KMS-11 (cell line): ENCODE results near the gene RPL26.

Experiments used
- H2AFZ ChIP-seq: fragments of 200-600 bp; sonication (generic); 2 replicates; pipeline ENCODE4 v1.6.1; 2016; ENCODE audit warnings: antibody characterized with exemption, mixed run types, low read depth
- H3K27ac ChIP-seq: fragments of 200-600 bp; sonication (generic); 2 replicates; pipeline ENCODE4 v1.6.1; 2016; ENCODE audit warnings: mild to moderate bottlenecking, mixed run types
- H3K27me3 ChIP-seq: fragments of 200-600 bp; sonication (generic); 2 replicates; pipeline ENCODE4 v1.6.1; 2017; ENCODE audit warnings: mild to moderate bottlenecking, low read depth, mixed run types, moderate library complexity; ENCODE audit not compliant: insufficient read depth
- H3K36me3 ChIP-seq: fragments of 200-600 bp; sonication (generic); 2 replicates; pipeline ENCODE4 v1.6.1; 2017; ENCODE audit warnings: mild to moderate bottlenecking, mixed run types; ENCODE audit not compliant: insufficient read depth
- H3K4me1 ChIP-seq: fragments of 200-600 bp; sonication (generic); 2 replicates; pipeline ENCODE4 v1.6.1; 2016; ENCODE audit warnings: mild to moderate bottlenecking, low read depth, mixed run types; ENCODE audit not compliant: poor library complexity, severe bottlenecking
- H3K4me2 ChIP-seq: fragments of 200-600 bp; sonication (generic); 2 replicates; pipeline ENCODE4 v1.7.0; 2016; ENCODE audit warnings: mild to moderate bottlenecking, mixed run types
- H3K4me3 ChIP-seq: fragments of 200-600 bp; sonication (generic); IDR thresholded peaks from 2 replicates; pipeline ENCODE4 v1.6.1; 2017; ENCODE audit warnings: low read depth, low read length, mixed read lengths; ENCODE audit not compliant: insufficient read depth
- H3K79me2 ChIP-seq: fragments of 200-600 bp; sonication (generic); 2 replicates; pipeline ENCODE4 v1.6.1; 2016; ENCODE audit warnings: low read depth, mixed run types; ENCODE audit not compliant: insufficient read depth
- H3K9ac ChIP-seq: fragments of 200-600 bp; sonication (generic); 2 replicates; pipeline ENCODE4 v1.6.1; 2016; ENCODE audit warnings: mild to moderate bottlenecking, mixed run types
- H4K20me1 ChIP-seq: fragments of 200-600 bp; sonication (generic); 2 replicates; pipeline ENCODE4 v1.6.1; 2016; ENCODE audit warnings: mild to moderate bottlenecking, mixed run types; ENCODE audit not compliant: insufficient read depth
- CTCF ChIP-seq: fragments of 200-600 bp; sonication (generic); conservative IDR thresholded peaks from 2 replicates; pipeline ENCODE4 v1.6.1; 2017; ENCODE audit warnings: low read depth, mild to moderate bottlenecking, antibody characterized with exemption, low read length, moderate library complexity, mixed read lengths

The RPL26 gene

DNA sequence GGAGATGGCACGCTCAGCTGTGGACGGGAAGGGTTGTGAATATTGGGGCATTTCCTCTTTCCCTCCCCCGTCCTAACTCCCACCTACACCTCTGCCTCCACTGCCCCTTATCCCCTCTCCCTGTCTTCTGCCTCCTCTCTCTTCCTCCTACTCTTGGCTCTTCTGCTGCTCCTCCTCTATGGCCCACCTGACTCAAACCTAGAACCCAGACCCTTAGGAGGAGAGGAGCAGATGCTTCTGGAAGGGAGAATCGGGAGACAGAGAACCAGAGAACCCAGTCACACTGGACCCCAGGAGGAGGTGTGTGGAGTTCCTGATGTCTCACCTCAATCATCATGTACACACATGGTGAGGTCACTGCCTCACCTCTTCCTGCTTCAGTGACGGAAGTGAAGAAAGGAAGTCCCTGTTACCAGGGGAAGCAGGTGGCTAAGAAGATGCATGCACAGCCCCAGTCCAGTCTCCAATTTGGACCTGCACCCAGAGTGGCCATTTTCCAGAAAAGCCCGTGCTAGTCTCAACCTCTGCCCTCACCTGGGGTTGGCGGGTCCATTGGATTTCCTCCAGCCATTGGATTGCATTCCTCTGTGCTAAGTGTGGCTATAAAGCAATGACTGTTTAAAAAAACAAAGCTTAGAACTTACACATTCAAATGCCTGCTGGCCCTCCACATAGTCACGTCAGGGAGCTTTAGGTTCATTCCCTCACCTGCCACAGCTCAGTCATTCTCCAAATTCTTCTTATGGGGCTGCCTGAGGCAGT is 10.7 kb upstream of the RPL26 start:
- Histone ChIP-seq H3K9ac (no peak overlapping the region), H4K20me1 (no peaks in the 10 kb centered on the region), H3K4me3 (no peak overlapping the region), H3K27ac (no peak overlapping the region), H3K4me1 (no peaks in the 10 kb centered on the region), H2AFZ (no peak overlapping the region), H3K36me3 (no peaks in the 10 kb centered on the region), H3K27me3 (no peaks in the 10 kb centered on the region), H3K79me2 (no peaks in the 10 kb centered on the region), H3K4me2 (no peak overlapping the region)
- no peak for TF ChIP-seq CTCF

- H3K79me2 ChIP-seq, result no peaks in the 10 kb centered on the region
- H3K4me1 ChIP-seq, result no peaks in the 10 kb centered on the region
- H3K36me3 ChIP-seq, result no peaks in the 10 kb centered on the region
- H3K4me3 ChIP-seq, result no peak overlapping the region
- H3K27me3 ChIP-seq, result no peaks in the 10 kb centered on the region
- no peak for TF ChIP-seq CTCF
- H4K20me1 ChIP-seq, result no peaks in the 10 kb centered on the region
- H2AFZ ChIP-seq, result no peak overlapping the region
- H3K27ac ChIP-seq, result no peak overlapping the region
- H3K4me2 ChIP-seq, result no peak overlapping the region
- no peak overlapping the region for H3K9ac ChIP-seq
Measured at GRCh38 chr17:8392674-8393469, 9.9 kb upstream of the RPL26 start.

GRCh38 chr17:8392274-8392673 is 9.3 kb upstream of the RPL26 start:
- H2AFZ ChIP-seq, result no peak overlapping the region
- H3K4me2 ChIP-seq, result no peak overlapping the region
- TF ChIP-seq CTCF, result no peak
- H3K4me3 ChIP-seq, result no peak overlapping the region
- no peak overlapping the region for H3K27ac ChIP-seq
- no peaks in the 10 kb centered on the region for H3K4me1 ChIP-seq
- H3K9ac ChIP-seq, result no peak overlapping the region
- no peaks in the 10 kb centered on the region for H3K27me3 ChIP-seq
- H3K36me3 ChIP-seq, result no peaks in the 10 kb centered on the region
- no peaks in the 10 kb centered on the region for H3K79me2 ChIP-seq
- H4K20me1 ChIP-seq, result no peaks in the 10 kb centered on the region

GRCh38 chr17:8391711-8392110 is 8.7 kb upstream of the RPL26 start:
- Histone ChIP-seq H3K36me3 (no peaks in the 10 kb centered on the region), H3K27me3 (no peaks in the 10 kb centered on the region), H3K4me1 (no peaks in the 10 kb centered on the region), H3K27ac (no peak overlapping the region), H3K9ac (no peak overlapping the region), H4K20me1 (no peaks in the 10 kb centered on the region), H3K4me2 (no peak overlapping the region), H2AFZ (no peak overlapping the region), H3K4me3 (no peak overlapping the region), H3K79me2 (no peaks in the 10 kb centered on the region)
- no peak for TF ChIP-seq CTCF
